ENCODE measurements around the gene RBMS3.
"Not testable (repeated sequence)": the region's sequence is repeated elsewhere in the genome, so short reads cannot be mapped to it uniquely, and the experiment has no call there.

The RBMS3 gene

GRCh38 chr3:30020380-30020779, 739.5 kb downstream of the RBMS3 start:
- no peak overlapping the region for H3K27ac ChIP-seq (ENCODE audit: low read length)

DNA sequence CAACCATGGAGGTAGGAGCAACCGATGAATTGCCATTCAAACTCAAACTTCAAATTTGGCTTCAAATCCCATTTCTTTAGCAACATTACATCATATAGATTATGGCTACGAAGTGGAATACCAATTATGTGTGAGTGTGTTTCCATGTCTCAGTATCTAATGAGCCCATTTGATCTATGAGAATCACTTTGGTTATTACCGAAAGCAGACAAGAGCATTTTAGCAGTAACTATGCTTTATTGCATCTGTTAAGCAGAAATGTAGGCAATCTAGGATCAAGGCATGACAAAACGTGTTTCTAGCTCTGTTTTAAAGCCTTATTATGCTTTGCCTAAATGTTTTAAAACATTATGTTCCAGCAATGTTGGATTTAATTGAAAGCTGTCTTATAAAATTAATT, 743.6 kb downstream of the RBMS3 start:
- no peaks in the 10 kb centered on the region for H3K4me1 ChIP-seq (ENCODE audit: control insufficient read depth, insufficient read depth, low read length)
- WGBS (ENCODE audit: insufficient coverage, insufficient read length) = no CpG with 5 or more reads among the region's 4 CpGs
- no peak overlapping the region for H3K4me3 ChIP-seq (ENCODE audit: low read length)
- H3K27me3 ChIP-seq (ENCODE audit: control insufficient read depth, insufficient read depth, low read length) = no peaks in the 10 kb centered on the region
- no peaks in the 10 kb centered on the region for H3K36me3 ChIP-seq (ENCODE audit: control insufficient read depth, insufficient read depth, low read length)
- no peak for DNase-seq (ENCODE audit: low read depth, low spot score)
- H3K27ac ChIP-seq (ENCODE audit: low read length) = no peak overlapping the region
- no peaks in the 10 kb centered on the region for H3K9me3 ChIP-seq (ENCODE audit: control insufficient read depth, insufficient read depth, low read length)

More at GRCh38 chr3:30020380-30020779, 739.5 kb downstream of the RBMS3 start:
- H3K4me3 ChIP-seq (ENCODE audit: low read length) = no peak overlapping the region
- H3K27me3 ChIP-seq (ENCODE audit: control insufficient read depth, insufficient read depth, low read length) = no peaks in the 10 kb centered on the region
- no peaks in the 10 kb centered on the region for H3K36me3 ChIP-seq (ENCODE audit: control insufficient read depth, insufficient read depth, low read length)
- DNase-seq (ENCODE audit: low read depth, low spot score) = no peak
- no peaks in the 10 kb centered on the region for H3K4me1 ChIP-seq (ENCODE audit: control insufficient read depth, insufficient read depth, low read length)
- no CpG with 5 or more reads among the region's 1 CpG for WGBS (ENCODE audit: insufficient coverage, insufficient read length)
- no peaks in the 10 kb centered on the region for H3K9me3 ChIP-seq (ENCODE audit: control insufficient read depth, insufficient read depth, low read length)

DNA sequence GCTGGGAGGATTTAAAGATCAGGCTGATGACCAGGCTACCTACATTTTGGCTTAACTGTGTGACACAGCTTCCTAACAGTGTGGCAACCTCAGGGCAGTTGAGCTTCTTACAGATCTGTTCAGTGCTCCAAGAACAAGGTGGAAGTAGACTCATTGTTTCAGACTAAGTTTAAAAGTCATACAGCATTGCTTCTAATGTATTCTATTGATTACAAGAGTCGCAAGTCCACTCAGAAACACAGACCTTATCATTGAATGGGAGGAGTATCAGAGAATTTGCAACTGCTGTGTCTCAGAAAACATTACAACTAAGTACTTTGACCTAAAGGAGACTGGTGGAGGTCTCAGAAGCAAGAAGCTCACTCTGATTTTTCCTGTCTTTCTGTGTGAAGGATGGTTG, 746.0 kb downstream of the RBMS3 start:
- no peak overlapping the region for H3K4me3 ChIP-seq (ENCODE audit: low read length)
- H3K9me3 ChIP-seq (ENCODE audit: control insufficient read depth, insufficient read depth, low read length) = no peaks in the 10 kb centered on the region
- H3K36me3 ChIP-seq (ENCODE audit: control insufficient read depth, insufficient read depth, low read length) = no peaks in the 10 kb centered on the region

GRCh38 chr3:30034246-30034991, 753.5 kb downstream of the RBMS3 start:
- H3K36me3 ChIP-seq (ENCODE audit: control insufficient read depth, insufficient read depth, low read length) = no peaks in the 10 kb centered on the region
- H3K27me3 ChIP-seq (ENCODE audit: control insufficient read depth, insufficient read depth, low read length) = no peaks in the 10 kb centered on the region
- DNase-seq (ENCODE audit: low read depth, low spot score) = no peak
- WGBS (ENCODE audit: insufficient coverage, insufficient read length) = no CpG with 5 or more reads among the region's 1 CpG
- no peak overlapping the region for H3K27ac ChIP-seq (ENCODE audit: low read length)
- H3K4me3 ChIP-seq (ENCODE audit: low read length) = no peak overlapping the region
- H3K9me3 ChIP-seq (ENCODE audit: control insufficient read depth, insufficient read depth, low read length) = no peaks in the 10 kb centered on the region
- H3K4me1 ChIP-seq (ENCODE audit: control insufficient read depth, insufficient read depth, low read length) = no peaks in the 10 kb centered on the region

More for the DNA sequence above, 746.0 kb downstream of the RBMS3 start:
- WGBS (ENCODE audit: insufficient coverage, insufficient read length) = no CpG with 5 or more reads among the region's 1 CpG
- DNase-seq (ENCODE audit: low read depth, low spot score) = no peak
- Histone ChIP-seq H3K4me1 (ENCODE audit: control insufficient read depth, insufficient read depth, low read length) (no peaks in the 10 kb centered on the region), H3K27me3 (ENCODE audit: control insufficient read depth, insufficient read depth, low read length) (no peaks in the 10 kb centered on the region), H3K27ac (ENCODE audit: low read length) (no peak overlapping the region)

- Histone ChIP-seq H3K9me3 (ENCODE audit: control insufficient read depth, insufficient read depth, low read length) (no peaks in the 10 kb centered on the region), H3K27me3 (ENCODE audit: control insufficient read depth, insufficient read depth, low read length) (no peaks in the 10 kb centered on the region), H3K4me3 (ENCODE audit: low read length) (no peak overlapping the region), H3K36me3 (ENCODE audit: control insufficient read depth, insufficient read depth, low read length) (no peaks in the 10 kb centered on the region), H3K27ac (ENCODE audit: low read length) (no peak overlapping the region), H3K4me1 (ENCODE audit: control insufficient read depth, insufficient read depth, low read length) (no peaks in the 10 kb centered on the region)
- no CpG with 5 or more reads among the region's 4 CpGs for WGBS (ENCODE audit: insufficient coverage, insufficient read length)
- DNase-seq (ENCODE audit: low read depth, low spot score) = no peak
Observed at GRCh38 chr3:30035935-30036567, 755.2 kb downstream of the RBMS3 start.

DNA sequence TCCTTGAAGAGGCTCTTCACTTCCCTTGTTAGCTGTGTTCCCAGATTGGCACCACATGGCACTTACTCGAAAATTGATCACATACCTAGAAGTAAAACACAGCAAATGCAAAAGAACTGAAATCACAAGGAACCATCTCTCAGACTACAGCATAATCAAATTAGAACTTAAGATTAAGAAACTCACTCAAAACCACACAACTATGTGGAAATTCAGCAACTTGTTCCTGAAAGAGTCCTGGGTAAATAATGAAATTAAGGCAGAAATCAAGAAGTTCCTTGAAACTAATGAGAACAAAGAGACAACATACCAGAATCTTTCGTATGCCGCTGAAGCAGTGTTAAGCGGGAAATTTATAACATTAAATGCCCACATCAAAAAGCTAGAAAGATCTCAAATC, 759.3 kb downstream of the RBMS3 start:
- no CpG with 5 or more reads among the region's 4 CpGs for WGBS (ENCODE audit: insufficient coverage, insufficient read length)
- Histone ChIP-seq H3K9me3 (ENCODE audit: control insufficient read depth, insufficient read depth, low read length) (no peaks in the 10 kb centered on the region), H3K27me3 (ENCODE audit: control insufficient read depth, insufficient read depth, low read length) (no peaks in the 10 kb centered on the region), H3K36me3 (ENCODE audit: control insufficient read depth, insufficient read depth, low read length) (no peaks in the 10 kb centered on the region), H3K27ac (ENCODE audit: low read length) (no peak overlapping the region), H3K4me1 (ENCODE audit: control insufficient read depth, insufficient read depth, low read length) (peaks cover 2% of the 10 kb centered on the region; the same call in 1 of the 2 replicates), H3K4me3 (ENCODE audit: low read length) (no peak overlapping the region)
- no peak for DNase-seq (ENCODE audit: low read depth, low spot score)

DNA sequence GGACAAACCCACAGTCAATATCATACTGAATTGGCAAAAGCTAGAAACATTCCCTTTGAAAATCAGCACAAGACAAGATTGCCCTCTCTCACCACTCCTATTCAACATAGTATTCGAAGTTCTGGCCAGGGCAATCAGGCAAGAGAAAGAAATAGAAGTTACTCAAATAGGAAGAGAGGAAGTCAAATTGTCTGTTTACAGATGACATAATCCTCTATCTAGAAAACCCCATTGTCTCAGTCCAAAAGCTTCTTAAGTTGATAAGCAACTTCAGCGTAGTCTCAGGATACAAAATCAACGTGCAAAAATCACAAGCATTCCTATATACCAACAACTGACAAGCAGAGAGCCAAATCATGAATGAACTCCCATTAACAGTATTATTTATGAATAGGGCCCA, 760.6 kb downstream of the RBMS3 start:
- H3K9me3 ChIP-seq (ENCODE audit: control insufficient read depth, insufficient read depth, low read length); H3K36me3 ChIP-seq (ENCODE audit: control insufficient read depth, insufficient read depth, low read length); H3K4me3 ChIP-seq (ENCODE audit: low read length); H3K27me3 ChIP-seq (ENCODE audit: control insufficient read depth, insufficient read depth, low read length); H3K4me1 ChIP-seq (ENCODE audit: control insufficient read depth, insufficient read depth, low read length); H3K27ac ChIP-seq (ENCODE audit: low read length); DNase-seq (ENCODE audit: low read depth, low spot score): not testable (repeated sequence)
- no CpG with 5 or more reads among the region's 3 CpGs for WGBS (ENCODE audit: insufficient coverage, insufficient read length)

- DNase-seq (ENCODE audit: low read depth, low spot score) = peak; percentile 37
- WGBS (ENCODE audit: insufficient coverage, insufficient read length) = no CpG with 5 or more reads among the region's 4 CpGs
- H3K4me3 ChIP-seq (ENCODE audit: low read length) = no peak overlapping the region
- no peak overlapping the region for H3K27ac ChIP-seq (ENCODE audit: low read length)
- H3K36me3 ChIP-seq (ENCODE audit: control insufficient read depth, insufficient read depth, low read length) = no peaks in the 10 kb centered on the region
- no peaks in the 10 kb centered on the region for H3K9me3 ChIP-seq (ENCODE audit: control insufficient read depth, insufficient read depth, low read length)
- H3K4me1 ChIP-seq (ENCODE audit: control insufficient read depth, insufficient read depth, low read length) = peaks cover 2% of the 10 kb centered on the region; the same call in 1 of the 2 replicates
- no peaks in the 10 kb centered on the region for H3K27me3 ChIP-seq (ENCODE audit: control insufficient read depth, insufficient read depth, low read length)
Observed at GRCh38 chr3:30042274-30042859, 761.5 kb downstream of the RBMS3 start.

GRCh38 chr3:30042916-30043555, 762.2 kb downstream of the RBMS3 start:
- Histone ChIP-seq H3K4me1 (ENCODE audit: control insufficient read depth, insufficient read depth, low read length) (peaks cover 2% of the 10 kb centered on the region; the same call in 1 of the 2 replicates), H3K9me3 (ENCODE audit: control insufficient read depth, insufficient read depth, low read length) (no peaks in the 10 kb centered on the region), H3K27ac (ENCODE audit: low read length) (no peak overlapping the region), H3K36me3 (ENCODE audit: control insufficient read depth, insufficient read depth, low read length) (no peaks in the 10 kb centered on the region), H3K4me3 (ENCODE audit: low read length) (no peak overlapping the region), H3K27me3 (ENCODE audit: control insufficient read depth, insufficient read depth, low read length) (no peaks in the 10 kb centered on the region)
- DNase-seq (ENCODE audit: low read depth, low spot score) = no peak
- no CpG with 5 or more reads among the region's 3 CpGs for WGBS (ENCODE audit: insufficient coverage, insufficient read length)

GRCh38 chr3:30044515-30044914, 763.6 kb downstream of the RBMS3 start:
- H3K4me3 ChIP-seq (ENCODE audit: low read length) = no peak overlapping the region
- no peaks in the 10 kb centered on the region for H3K27me3 ChIP-seq (ENCODE audit: control insufficient read depth, insufficient read depth, low read length)
- no peak for DNase-seq (ENCODE audit: low read depth, low spot score)
- WGBS (ENCODE audit: insufficient coverage, insufficient read length) = no CpG with 5 or more reads among the region's 4 CpGs
- H3K27ac ChIP-seq (ENCODE audit: low read length) = no peak overlapping the region
- no peaks in the 10 kb centered on the region for H3K9me3 ChIP-seq (ENCODE audit: control insufficient read depth, insufficient read depth, low read length)
- no peaks in the 10 kb centered on the region for H3K36me3 ChIP-seq (ENCODE audit: control insufficient read depth, insufficient read depth, low read length)
- H3K4me1 ChIP-seq (ENCODE audit: control insufficient read depth, insufficient read depth, low read length) = peaks cover 2% of the 10 kb centered on the region; the same call in 1 of the 2 replicates

Measured in iPS DF 6.9 (cell line).